GM23248 (cell line): ENCODE measurements around the gene MAB21L1. TPM values are rescaled to one million over a fixed set of nuclear protein-coding genes. Genes with fewer than 3 reads are reported as not detected.

Source experiments
- DNase-seq: peaks from one replicate; pipeline ENCODE4 v3.0.0-alpha.2; 2015
- H2AFZ ChIP-seq: fragments of 200-600 bp; sonication (generic); 2 replicates; pipeline ENCODE4 v1.6.1; 2016; ENCODE audit warnings: antibody characterized with exemption
- H3F3A ChIP-seq: fragments of 200-600 bp; sonication (generic); 2 replicates; pipeline ENCODE4 v1.6.1; 2016; ENCODE audit warnings: mild to moderate bottlenecking, antibody characterized with exemption, mixed run types; ENCODE audit not compliant: insufficient read depth
- H3K27ac ChIP-seq: fragments of 200-600 bp; sonication (generic); 2 replicates; pipeline ENCODE4 v1.5.1; 2016; ENCODE audit warnings: mild to moderate bottlenecking
- H3K27me3 ChIP-seq: fragments of 200-600 bp; sonication (generic); replicated peaks from 2 replicates; pipeline ENCODE4 v1.6.1; 2016; ENCODE audit warnings: mild to moderate bottlenecking; ENCODE audit not compliant: insufficient read depth
- H3K36me3 ChIP-seq: fragments of 200-600 bp; sonication (generic); 2 replicates; pipeline ENCODE4 v1.6.1; 2016; ENCODE audit warnings: low read depth, mild to moderate bottlenecking
- H3K4me1 ChIP-seq: fragments of 200-600 bp; sonication (generic); 2 replicates; pipeline ENCODE4 v1.6.1; 2016; ENCODE audit warnings: mild to moderate bottlenecking; ENCODE audit not compliant: insufficient read depth
- H3K4me2 ChIP-seq: fragments of 200-600 bp; sonication (generic); one replicate; pipeline ENCODE4 v1.6.1; 2016; ENCODE audit warnings: mild to moderate bottlenecking; ENCODE audit not compliant: unreplicated experiment
- H3K4me3 ChIP-seq: fragments of 200-600 bp; sonication (generic); 2 replicates; pipeline ENCODE4 v1.5.1; 2016; ENCODE audit warnings: mild to moderate bottlenecking
- H3K79me2 ChIP-seq: fragments of 200-600 bp; sonication (generic); 2 replicates; pipeline ENCODE4 v1.6.1; 2016; ENCODE audit warnings: mild to moderate bottlenecking; ENCODE audit not compliant: insufficient read depth
- H3K9ac ChIP-seq: fragments of 200-600 bp; sonication (generic); 2 replicates; pipeline ENCODE4 v1.6.1; 2016; ENCODE audit warnings: mild to moderate bottlenecking
- H3K9me2 ChIP-seq: fragments of 200-600 bp; sonication (generic); 2 replicates; pipeline ENCODE4 v1.6.1; 2016; ENCODE audit warnings: mixed run types, mild to moderate bottlenecking, moderate library complexity; ENCODE audit not compliant: insufficient read depth
- H3K9me3 ChIP-seq: fragments of 200-600 bp; sonication (generic); one replicate; pipeline ENCODE4 v1.6.1; 2017; ENCODE audit warnings: low read depth
- H4K20me1 ChIP-seq: fragments of 200-600 bp; sonication (generic); 2 replicates; pipeline ENCODE4 v1.6.0; 2016; ENCODE audit not compliant: insufficient read depth
- EZH2 ChIP-seq: fragments of 200-600 bp; sonication (generic); IDR thresholded peaks from 2 replicates; pipeline ENCODE4 v1.6.1; 2018; ENCODE audit warnings: antibody characterized with exemption, mild to moderate bottlenecking; ENCODE audit not compliant: insufficient read depth, poor library complexity, severe bottlenecking
- EZH2phosphoT487 ChIP-seq: fragments of 200-600 bp; sonication (generic); IDR thresholded peaks from 2 replicates; pipeline ENCODE4 v1.6.1; 2018; ENCODE audit warnings: antibody characterized with exemption, moderate library complexity, mild to moderate bottlenecking, low read depth; ENCODE audit not compliant: insufficient read depth
- WGBS, 2 experiments: methylation state at CpG; one replicate each; pipeline ENCODE4 v1.1.6; 2015 to 2017; ENCODE audit warnings: low lambda C conversion rate in 2 of 2, low coverage in 1 of 2; ENCODE audit errors: missing lambda C conversion rate in 2 of 2; 5-methylcytosine and 5-hydroxymethylcytosine counted together
- in situ Hi-C: fragments of 300-500 bp; cut with MboI; formaldehyde crosslinking; loops from 2 replicates; pipeline ENCODE4 v1.15.0; 2020
- polyA plus RNA-seq: library from polyadenylated mRNA; unstranded; fragments of >200 nt; fragmentation: Nextera tagmentation; extraction: Ambion mirVana; gene quantifications from 2 replicates; pipeline ENCODE4 v1.2.1, GENCODE V29; 2016
- total RNA-seq: library from RNA; depleted of rRNA; stranded (reverse); fragments of >200 nt; shearing (Covaris generic); gene quantifications from 2 replicates; pipeline ENCODE4 v1.2.3, GENCODE V29; 2014

Gene MAB21L1
- total and polyA plus RNA-seq, 2 experiments from 2014 or later, result 13.1 to 14.4 TPM

- H3K4me2 ChIP-seq, result no peak overlapping the region
- WGBS, 2 experiments, result 97 to 98% methylated on average over 3 of the region's 3 CpGs
- in situ Hi-C loops, result no loop called here
These were observed 11.1 kb downstream of the MAB21L1 start for GRCh38 chr13:35465371-35465770.

GRCh38 chr13:35460061-35460460 lies 16.4 kb downstream of the MAB21L1 start:
- DNase-seq, result peak; percentile 50
- peak overlapping the region; percentile 23; the same call in 1 of the 2 replicates for H2AFZ ChIP-seq
- in situ Hi-C loops, result no loop called here
- no peak overlapping the region for H3K4me3 ChIP-seq
- 0 out of 2 replicates have a peak, but pooled peaks cover 7% of the 10 kb centered on the region for H3K4me1 ChIP-seq
- no peaks in the 10 kb centered on the region for H3F3A ChIP-seq
- no peaks in the 10 kb centered on the region for H3K9me2 ChIP-seq
- H3K27ac ChIP-seq, result no peak overlapping the region
- H3K27me3 ChIP-seq, result no peaks in the 10 kb centered on the region
- H3K9ac ChIP-seq, result no peak overlapping the region
- H4K20me1 ChIP-seq, result no peaks in the 10 kb centered on the region
- H3K79me2 ChIP-seq, result no peaks in the 10 kb centered on the region
- WGBS, 2 experiments, result 48 to 49% methylated on average over 2 of the region's 2 CpGs
- TF ChIP-seq EZH2phosphoT487 (no peak), EZH2 (no peak)
- no peaks in the 10 kb centered on the region for H3K9me3 ChIP-seq
- no peaks in the 10 kb centered on the region for H3K36me3 ChIP-seq
- peak overlapping the region; percentile 13 for H3K4me2 ChIP-seq

More at GRCh38 chr13:35465371-35465770, 11.1 kb downstream of the MAB21L1 start:
- no peak for TF ChIP-seq EZH2
- TF ChIP-seq EZH2phosphoT487, result no peak
- Histone ChIP-seq H3K9me3 (no peaks in the 10 kb centered on the region), H3K9me2 (no peaks in the 10 kb centered on the region), H3F3A (peaks cover 6% of the 10 kb centered on the region; the same call in 1 of the 2 replicates), H3K9ac (no peak overlapping the region), H3K79me2 (peaks cover 4% of the 10 kb centered on the region; the same call in 1 of the 2 replicates), H3K4me3 (no peak overlapping the region), H2AFZ (no peak overlapping the region), H3K27me3 (no peaks in the 10 kb centered on the region), H3K36me3 (no peaks in the 10 kb centered on the region), H4K20me1 (no peaks in the 10 kb centered on the region), H3K27ac (no peak overlapping the region), H3K4me1 (peaks cover 15% of the 10 kb centered on the region)
- DNase-seq, result no peak

DNA sequence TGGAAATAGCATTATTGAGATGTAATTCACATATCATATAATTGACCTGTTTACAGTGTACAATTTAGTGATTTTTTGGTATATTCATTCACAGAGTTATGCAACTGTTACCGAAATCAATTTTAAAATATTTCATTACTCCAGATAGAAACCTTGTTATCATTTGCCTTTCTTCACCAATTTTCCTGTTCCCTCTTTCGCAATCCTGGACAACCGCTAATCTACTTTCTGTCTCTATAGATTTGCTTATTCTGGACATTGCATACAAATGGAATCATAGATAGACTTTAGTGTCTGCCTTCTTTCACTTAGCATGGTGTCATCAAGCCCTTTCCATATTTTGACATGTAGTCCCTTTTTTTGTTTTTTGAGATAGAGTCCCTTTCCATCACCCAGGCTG lies 19.2 kb downstream of the MAB21L1 start:
- Histone ChIP-seq H3K36me3 (no peaks in the 10 kb centered on the region), H3K79me2 (no peaks in the 10 kb centered on the region), H3F3A (no peaks in the 10 kb centered on the region), H3K4me3 (no peak overlapping the region), H3K27ac (no peak overlapping the region), H3K4me1 (0 out of 2 replicates have a peak, but pooled peaks cover 7% of the 10 kb centered on the region), H2AFZ (no peak overlapping the region), H3K4me2 (no peak overlapping the region), H3K9me3 (no peaks in the 10 kb centered on the region), H3K27me3 (no peaks in the 10 kb centered on the region), H3K9me2 (no peaks in the 10 kb centered on the region), H3K9ac (no peak overlapping the region), H4K20me1 (no peaks in the 10 kb centered on the region)
- WGBS, 2 experiments, result 97% methylated on average over 3 of the region's 3 CpGs
- DNase-seq, result no peak
- in situ Hi-C loops, result no loop called here
- TF ChIP-seq EZH2phosphoT487 (no peak), EZH2 (no peak)

DNA sequence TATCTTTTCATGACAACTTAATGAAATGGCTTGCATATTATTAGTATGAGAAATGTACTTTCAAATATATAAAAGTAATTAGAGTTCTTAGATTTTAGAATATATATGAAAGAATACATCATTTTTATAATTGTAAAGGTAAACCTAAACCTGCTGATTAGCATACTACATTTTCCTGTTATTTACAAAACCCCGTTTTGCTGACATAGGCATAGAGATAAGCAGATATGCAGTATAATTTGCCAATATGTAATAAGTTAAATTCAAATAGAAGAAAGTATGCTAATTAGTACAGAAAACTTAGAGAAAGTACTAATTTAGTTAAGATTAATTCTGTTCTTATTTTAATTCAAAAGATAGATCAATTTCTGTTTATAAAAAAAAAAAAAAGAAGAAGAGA lies 21.5 kb downstream of the MAB21L1 start:
- H3F3A ChIP-seq, result no peaks in the 10 kb centered on the region
- H2AFZ ChIP-seq, result no peak overlapping the region
- H3K9me2 ChIP-seq, result no peaks in the 10 kb centered on the region
- TF ChIP-seq EZH2phosphoT487 (no peak), EZH2 (no peak)
- no peak overlapping the region for H3K4me2 ChIP-seq
- in situ Hi-C loops, result no loop called here
- H3K4me1 ChIP-seq, result 0 out of 2 replicates have a peak, but pooled peaks cover 2% of the 10 kb centered on the region
- H3K9ac ChIP-seq, result no peak overlapping the region
- H3K36me3 ChIP-seq, result no peaks in the 10 kb centered on the region
- WGBS, 2 experiments, result 84 to 88% methylated on average over 1 of the region's 1 CpG
- no peak overlapping the region for H3K27ac ChIP-seq
- H3K4me3 ChIP-seq, result no peak overlapping the region
- no peaks in the 10 kb centered on the region for H3K79me2 ChIP-seq
- no peaks in the 10 kb centered on the region for H4K20me1 ChIP-seq
- DNase-seq, result no peak
- no peaks in the 10 kb centered on the region for H3K27me3 ChIP-seq
- no peaks in the 10 kb centered on the region for H3K9me3 ChIP-seq

GRCh38 chr13:35449821-35450220 lies 26.7 kb downstream of the MAB21L1 start:
- Histone ChIP-seq H3K9ac (no peak overlapping the region), H3K4me1 (no peaks in the 10 kb centered on the region), H3K9me3 (no peaks in the 10 kb centered on the region), H3K27ac (no peak overlapping the region), H3K4me2 (no peak overlapping the region), H4K20me1 (no peaks in the 10 kb centered on the region), H2AFZ (no peak overlapping the region), H3K36me3 (no peaks in the 10 kb centered on the region), H3K4me3 (no peak overlapping the region), H3K79me2 (no peaks in the 10 kb centered on the region), H3K9me2 (no peaks in the 10 kb centered on the region), H3K27me3 (no peaks in the 10 kb centered on the region), H3F3A (no peaks in the 10 kb centered on the region)
- no peak for DNase-seq
- no peak for TF ChIP-seq EZH2
- no peak for TF ChIP-seq EZH2phosphoT487
- WGBS, 2 experiments, result 93% methylated on average over 2 of the region's 2 CpGs
- in situ Hi-C loops, result no loop called here
